Measurements from ENCODE around the gene TRIM62.

DNA sequence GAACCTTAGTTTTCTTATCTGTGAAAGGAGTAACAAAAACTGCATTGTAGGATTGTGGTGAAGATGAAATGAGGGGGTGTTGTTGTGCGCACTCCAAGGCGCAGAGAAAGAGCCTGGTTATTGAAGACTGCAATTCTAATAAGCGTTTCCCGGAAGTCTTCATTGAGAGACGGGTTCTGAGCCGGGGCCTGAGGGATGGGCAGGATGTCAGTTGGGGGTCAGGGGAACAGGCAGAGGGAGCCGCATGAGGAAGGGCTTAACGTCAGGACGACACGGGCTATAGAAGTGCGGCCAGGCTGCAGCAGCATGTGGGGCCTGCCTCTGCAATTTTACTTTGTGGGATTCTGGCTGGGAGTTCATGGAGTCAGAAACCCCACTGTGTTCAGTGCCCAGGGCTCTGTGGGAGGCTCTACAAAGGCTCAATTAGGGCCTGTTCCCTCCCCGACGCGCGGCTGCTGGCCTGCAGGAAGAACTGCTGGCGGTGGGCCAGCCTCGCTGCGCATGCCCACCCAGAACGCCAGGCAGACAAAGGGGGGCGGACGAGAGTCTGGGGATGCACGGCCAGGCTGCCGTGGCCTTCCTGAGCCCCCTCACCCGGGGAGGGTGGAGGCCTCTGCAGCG lies 20.7 kb downstream of the TRIM62 start:
- TF ChIP-seq, protein P1, sequence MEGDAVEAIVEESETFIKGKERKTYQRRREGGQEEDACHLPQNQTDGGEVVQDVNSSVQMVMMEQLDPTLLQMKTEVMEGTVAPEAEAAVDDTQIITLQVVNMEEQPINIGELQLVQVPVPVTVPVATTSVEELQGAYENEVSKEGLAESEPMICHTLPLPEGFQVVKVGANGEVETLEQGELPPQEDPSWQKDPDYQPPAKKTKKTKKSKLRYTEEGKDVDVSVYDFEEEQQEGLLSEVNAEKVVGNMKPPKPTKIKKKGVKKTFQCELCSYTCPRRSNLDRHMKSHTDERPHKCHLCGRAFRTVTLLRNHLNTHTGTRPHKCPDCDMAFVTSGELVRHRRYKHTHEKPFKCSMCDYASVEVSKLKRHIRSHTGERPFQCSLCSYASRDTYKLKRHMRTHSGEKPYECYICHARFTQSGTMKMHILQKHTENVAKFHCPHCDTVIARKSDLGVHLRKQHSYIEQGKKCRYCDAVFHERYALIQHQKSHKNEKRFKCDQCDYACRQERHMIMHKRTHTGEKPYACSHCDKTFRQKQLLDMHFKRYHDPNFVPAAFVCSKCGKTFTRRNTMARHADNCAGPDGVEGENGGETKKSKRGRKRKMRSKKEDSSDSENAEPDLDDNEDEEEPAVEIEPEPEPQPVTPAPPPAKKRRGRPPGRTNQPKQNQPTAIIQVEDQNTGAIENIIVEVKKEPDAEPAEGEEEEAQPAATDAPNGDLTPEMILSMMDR (IDR thresholded peaks at IDR 0.05; ENCODE audit: low read length), result no peak
- TF ChIP-seq EZH2 (optimal IDR thresholded peaks at IDR 0.05; ENCODE audit: low read depth, low read length) (no peak), EZH2phosphoT487 (IDR thresholded peaks at IDR 0.05; ENCODE audit: low read length) (no peak)
